Left renal pelvis (tissue), 4 donors: ENCODE results near the gene ZFP2. TPM values are rescaled to one million over a fixed set of nuclear protein-coding genes. Genes with fewer than 3 reads are reported as not detected.
"Not testable (repeated sequence)": the region's sequence is repeated elsewhere in the genome, so short reads cannot be mapped to it uniquely, and the experiment has no call there.

Experiments
- DNase-seq, 4 donors: peaks; one replicate each; pipeline ENCODE4 v3.0.0-alpha.2; 2013; ENCODE audit warnings: low read depth in 4 of 4, low spot score in 3 of 4
- polyA plus RNA-seq, 4 donors: library from polyadenylated mRNA; unstranded; fragments of 120-200 nt; gene quantifications; one replicate each; pipeline ENCODE4 v1.2.1, GENCODE V29; 2013; ENCODE audit not compliant: insufficient read length in 4 of 4

ZFP2 gene
- 1 to 10 TPM; 4.7 to 9.2 (median 8.0) TPM for polyA plus RNA-seq

DNA sequence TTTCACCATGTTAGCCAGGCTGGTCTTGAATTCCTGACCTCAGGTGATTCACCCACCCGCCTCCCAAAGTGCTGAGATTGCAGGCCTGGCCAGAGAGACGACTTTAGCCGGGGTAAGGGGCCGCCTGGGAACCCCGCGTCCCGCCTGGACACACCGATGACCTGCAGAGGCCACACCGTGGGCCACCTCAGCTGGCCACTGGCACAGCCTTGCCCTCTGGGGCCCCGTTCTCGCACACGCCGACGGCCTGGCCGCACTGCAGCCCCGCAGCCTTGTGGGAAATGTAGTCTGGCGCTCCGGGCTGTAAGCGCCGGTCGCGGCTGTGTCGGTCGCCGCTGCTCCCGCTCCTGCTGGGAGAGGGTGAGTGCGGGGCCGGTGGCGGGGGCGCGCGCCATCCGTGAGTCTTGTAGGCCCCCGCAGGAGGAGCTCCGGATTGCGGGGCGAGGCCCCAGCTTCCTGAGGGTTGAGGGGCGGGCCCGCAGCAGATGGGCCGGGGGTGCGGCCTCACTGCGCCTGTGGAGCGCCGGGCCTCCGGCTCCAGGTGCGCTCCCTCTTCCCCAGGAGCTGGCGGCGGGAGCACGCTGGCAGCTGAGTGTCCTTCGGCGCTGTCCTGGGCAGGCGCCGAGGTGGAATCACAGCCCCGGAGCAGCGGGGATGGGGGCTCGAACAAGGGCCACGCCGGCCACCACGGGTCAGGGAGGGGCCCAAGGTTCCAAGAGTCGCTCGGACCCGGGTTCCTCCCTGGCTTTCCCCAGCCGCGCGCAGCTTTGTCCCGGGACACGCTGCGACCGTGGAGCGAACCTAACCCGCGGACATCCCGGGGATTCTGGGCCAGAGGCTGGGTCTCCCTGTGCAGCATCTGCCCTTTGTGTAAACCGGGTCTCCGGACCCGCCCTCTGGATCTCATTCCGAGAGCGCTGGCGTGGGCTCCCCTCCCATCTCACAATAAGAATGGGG is at the start of gene ZFP2:
Gene ZFP2 (plus strand): TSS at position 299 of the 957 bp plus-strand sequence. CDS start 35,401 bp downstream, outside the sequence.
- DNase-seq: peak; percentile 33 to 58 (median 50)

DNA sequence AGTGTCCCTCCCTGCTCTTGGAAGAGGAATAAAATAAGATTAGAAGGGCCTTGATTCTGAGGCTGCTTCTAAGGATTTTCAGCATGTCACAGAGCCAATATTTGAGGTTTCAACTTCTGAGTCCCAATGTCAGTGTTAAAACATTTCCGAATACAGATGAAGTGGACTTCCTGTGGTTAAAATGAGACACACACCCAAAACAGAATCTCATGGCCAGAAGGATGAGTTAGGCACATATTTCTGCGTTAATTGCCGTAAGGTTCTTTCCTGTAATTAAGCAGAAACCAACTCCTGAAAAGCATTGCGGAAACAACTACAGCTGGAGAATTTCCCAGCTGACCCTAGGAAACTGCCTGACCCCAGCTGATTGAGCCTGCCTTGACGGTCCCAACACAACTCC is 46.4 kb upstream of the ZFP2 start:
- DNase-seq: no peak

DNA sequence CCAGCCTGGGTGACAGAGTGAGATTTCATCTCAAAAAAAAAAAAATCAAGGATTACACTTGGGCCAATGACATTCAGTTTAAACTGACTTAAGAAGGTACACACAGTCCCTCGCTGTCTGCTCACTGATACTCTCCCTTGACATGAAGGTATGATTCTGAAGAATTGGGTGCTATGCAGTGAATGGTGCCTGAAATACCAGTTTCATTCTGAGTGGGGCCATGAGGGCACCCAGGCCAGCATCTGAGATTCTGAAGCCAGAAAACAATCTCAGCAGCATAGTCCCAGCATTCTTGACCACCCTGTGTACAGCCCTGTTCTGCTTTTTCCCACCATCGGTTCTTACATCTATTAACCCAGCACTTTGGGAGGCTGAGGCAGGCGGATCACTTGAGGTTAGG is 43.8 kb upstream of the ZFP2 start:
- DNase-seq: no peak

DNA sequence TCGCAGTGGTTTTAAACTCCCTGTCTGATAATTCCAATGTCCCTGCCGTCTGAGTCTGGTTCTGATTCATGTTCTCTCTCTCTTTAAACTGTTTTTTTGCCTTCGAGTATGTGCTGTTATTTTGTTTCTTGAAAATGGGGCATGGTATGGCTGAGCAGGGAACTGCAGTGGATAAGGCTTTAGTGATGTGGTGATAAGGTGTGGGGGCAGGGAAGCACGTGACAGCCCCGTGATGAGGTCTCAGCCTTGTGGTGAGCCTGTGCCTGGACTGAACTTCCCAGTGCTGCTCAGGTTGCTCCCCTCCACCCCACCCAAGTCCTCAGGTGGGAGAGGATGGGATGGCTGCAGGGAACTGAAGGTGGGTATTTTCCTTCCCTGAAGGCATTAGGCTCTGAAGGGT is 41.4 kb upstream of the ZFP2 start:
- DNase-seq: no peak

DNA sequence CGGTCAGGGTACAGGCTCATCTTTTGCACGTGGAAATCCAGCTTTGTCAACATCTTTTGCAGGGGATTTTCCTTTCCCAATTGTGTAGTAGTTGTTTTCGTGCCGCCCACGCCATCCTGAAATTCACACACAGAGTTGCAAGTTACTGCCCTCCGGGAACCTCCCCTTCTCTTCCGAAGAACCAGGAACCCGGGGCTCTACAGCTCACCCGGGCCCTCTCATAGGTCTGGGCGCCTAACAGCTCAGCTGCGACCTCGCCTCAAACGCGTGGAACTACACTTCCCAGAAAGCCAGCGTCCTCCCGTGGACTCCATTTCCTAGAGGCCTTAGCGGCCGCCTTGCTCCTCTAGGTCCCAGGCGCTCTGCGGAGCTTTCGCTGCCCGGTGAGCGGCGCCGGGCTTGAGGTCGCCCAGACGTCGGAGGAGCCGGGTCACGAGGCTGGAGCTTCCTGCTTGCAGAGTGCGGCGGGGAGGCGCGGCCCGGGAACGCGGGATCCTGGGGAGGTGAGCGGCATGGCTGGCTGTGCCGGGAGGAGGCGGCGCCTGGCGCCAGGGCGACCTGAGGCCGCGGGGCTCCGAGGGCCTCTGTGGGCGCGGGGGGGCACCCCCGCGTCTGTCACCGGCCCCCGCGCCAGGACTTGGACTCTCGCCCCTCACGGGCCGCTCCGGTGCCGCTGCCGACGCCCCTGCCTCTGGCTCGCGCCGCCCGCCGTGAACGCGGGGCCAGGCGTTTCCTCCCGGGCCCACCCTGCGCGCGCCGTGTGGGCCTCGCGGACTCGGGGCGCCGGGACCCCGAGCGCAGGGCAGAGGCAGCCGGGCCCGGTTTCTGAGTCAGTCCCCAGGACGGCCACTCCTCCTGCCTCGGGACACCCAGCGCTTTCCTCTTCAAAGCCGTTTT is 35.8 kb upstream of the ZFP2 start, which contains the start of gene ZNF354B:
Gene ZNF354B (plus strand): TSS at position 329 of the 897 bp plus-strand sequence. CDS start 1,095 bp downstream, outside the sequence.
- DNase-seq: peak; percentile 77 to 84 (median 80)

DNA sequence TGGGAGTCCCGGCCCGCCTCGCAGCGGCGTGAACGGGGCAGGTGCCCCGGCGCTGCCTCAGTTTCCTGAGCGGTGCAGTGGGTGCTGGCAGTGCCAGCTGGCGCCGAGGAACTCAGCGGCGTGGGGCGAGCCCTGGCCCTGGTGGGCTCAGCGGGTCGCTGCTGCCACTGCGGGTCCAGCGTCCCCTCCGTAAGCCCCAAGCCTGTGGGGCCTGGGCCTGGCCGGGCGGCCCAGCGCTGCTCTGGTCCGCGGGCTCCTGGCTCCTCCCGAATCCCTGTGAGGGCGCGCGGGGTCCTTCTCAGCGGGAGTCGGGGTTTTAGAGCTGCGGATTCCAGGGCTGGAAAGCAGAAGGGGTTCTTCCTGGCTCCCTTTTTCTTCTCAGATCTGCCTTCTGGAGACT is 35.1 kb upstream of the ZFP2 start:
- not testable (repeated sequence) for DNase-seq

DNA sequence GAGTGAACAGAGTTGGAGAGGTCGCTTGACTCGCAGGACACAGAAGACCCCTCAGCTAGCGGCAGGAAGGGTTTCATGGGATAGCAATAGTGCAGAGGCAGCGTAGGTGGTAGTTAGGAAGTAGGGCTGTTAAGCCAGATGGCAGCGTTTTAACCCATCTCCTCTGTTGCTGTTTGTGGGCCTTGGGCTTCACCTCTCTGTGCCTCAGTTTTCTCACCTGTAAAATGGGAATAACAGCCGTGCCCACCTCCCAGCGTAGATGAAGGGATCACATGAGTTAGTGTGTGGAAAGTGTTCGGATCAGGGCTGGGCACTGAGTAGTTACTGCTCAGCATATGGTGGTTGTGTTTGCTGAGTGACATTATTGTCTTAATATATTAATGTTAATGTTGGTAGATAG is 34.1 kb upstream of the ZFP2 start:
- DNase-seq: no peak

DNA sequence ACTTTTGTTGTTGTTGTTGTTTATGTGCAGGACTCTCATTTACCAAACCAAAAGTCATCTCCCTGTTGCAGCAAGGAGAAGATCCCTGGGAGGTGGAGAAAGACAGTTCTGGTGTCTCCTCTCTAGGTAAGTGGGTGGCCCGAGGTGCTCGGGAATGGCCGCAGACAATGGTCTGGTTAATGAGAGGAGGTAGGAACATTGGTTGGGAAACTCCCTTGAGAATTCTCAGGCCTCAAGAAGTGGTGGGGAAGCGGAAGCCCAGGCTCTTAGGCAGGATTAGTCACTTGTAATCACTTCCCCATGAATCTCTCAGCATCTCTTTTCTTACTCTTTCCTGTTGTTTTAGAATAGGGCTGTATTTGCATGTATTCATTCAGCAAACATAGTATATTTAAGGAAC is 28.8 kb upstream of the ZFP2 start:
- DNase-seq: no peak

DNA sequence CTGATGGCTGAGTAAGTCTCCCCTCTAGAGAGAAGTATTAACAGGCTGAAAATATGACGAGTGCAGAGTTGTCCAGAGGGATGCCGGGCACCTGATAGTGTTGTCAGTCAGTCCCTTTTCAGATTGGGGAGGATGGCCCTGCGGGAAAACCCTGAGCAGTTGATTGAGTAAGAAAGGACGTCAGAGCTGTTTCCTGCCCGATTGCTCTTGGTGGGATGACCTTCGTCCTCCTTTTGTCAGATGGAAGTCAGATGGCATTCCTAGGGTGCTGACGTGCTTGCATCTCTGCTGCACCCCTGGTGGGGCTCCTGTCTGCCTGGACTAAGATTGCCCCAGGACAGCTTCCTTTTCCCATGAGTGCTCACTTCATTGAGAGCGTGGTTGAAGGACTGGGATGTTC is 26.1 kb upstream of the ZFP2 start:
- DNase-seq: no peak

DNA sequence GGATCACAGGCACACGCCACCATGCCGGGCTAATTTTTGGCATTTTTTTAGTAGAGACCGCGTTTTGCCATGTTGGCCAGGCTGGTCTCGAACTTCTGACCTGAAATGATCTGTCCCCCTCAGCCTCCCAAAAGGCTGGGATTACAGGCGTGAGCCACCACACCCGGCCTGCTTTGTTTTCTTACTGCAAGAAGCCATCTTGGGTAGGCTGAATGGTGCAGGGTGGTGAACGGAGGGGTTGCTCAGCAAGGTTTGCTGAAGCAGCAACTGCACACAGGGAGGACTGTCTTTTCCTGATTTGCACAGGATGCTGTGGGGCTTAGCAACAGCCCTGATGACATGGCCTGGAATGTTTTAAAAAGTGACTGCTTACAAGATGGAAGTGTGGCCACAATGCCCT is 25.3 kb upstream of the ZFP2 start:
- no peak for DNase-seq

DNA sequence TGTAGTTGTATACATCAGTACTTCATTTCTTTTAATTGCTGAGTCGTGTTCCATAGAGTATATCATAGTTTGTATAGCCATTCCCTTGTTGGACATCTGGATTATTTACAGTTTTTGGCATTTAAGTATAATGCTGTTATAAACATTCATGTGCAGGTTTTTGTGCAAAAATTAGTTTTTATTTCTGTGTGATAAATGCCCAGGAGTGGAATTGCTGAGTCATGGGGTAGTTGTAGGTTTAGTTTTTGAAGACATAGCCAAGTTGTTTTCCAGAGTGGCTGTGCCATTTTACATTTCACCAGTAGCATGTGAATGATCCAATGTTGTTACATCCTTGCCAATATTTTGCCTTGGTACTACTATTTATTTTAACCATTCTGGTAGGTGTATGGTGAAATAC is 23.4 kb upstream of the ZFP2 start:
- no peak for DNase-seq

DNA sequence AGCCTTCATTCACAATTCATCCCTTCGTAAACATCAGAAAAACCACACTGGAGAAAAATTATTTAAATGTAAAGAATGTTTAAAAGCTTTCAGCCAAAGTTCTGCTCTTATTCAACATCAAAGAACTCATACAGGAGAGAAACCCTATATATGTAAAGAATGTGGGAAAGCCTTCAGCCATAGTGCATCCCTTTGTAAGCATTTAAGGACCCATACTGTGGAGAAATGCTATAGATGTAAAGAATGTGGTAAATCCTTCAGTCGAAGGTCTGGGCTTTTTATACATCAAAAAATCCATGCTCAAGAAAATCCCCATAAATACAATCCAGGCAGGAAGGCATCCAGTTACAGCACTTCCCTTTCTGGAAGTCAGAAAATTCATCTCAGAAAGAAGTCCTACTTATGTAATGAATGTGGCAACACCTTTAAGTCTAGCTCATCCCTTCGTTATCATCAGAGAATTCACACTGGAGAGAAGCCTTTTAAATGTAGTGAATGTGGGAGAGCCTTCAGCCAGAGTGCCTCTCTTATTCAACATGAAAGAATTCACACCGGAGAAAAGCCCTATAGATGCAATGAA is 12.5 kb upstream of the ZFP2 start:
- DNase-seq: not testable (repeated sequence)

DNA sequence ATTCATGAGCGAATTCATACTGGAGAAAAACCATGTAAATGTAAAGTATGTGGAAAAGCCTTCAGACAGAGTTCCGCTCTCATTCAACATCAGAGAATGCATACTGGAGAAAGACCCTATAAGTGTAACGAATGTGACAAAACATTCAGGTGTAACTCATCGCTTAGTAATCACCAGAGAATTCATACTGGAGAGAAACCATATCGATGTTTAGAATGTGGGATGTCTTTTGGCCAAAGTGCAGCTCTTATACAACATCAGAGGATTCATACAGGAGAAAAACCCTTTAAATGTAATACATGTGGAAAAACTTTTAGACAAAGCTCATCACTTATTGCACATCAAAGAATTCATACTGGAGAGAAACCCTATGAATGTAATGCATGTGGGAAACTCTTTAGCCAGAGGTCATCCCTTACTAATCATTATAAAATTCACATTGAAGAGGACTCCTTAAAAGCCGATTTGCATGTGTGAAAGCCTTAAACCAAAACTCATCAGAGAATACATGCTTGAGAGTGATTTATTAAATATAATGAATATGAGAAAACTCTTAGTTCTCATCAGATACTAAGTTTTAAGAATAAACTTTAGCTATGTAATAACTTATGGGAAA is 11.8 kb upstream of the ZFP2 start:
- no peak for DNase-seq

DNA sequence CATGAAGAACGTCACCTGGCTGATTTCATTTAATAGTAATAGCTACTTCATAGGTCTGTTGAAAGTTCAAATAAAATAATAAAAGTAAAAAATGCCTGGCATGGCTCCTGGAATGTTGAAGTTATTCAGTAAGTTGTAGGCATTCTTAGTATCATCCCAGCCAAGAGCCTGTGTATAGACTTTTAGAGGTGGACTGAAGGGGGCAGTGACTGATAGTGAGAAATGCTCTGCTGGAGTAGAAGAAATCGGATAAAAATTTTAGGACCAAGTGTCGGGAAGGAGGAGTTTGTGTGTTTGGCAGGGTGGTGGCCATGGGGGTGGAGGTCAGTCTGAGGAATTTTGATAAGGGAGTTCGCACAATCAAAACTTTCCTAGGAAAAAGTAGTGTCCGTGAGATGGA is 3.6 kb downstream of the ZFP2 start:
- DNase-seq: no peak

DNA sequence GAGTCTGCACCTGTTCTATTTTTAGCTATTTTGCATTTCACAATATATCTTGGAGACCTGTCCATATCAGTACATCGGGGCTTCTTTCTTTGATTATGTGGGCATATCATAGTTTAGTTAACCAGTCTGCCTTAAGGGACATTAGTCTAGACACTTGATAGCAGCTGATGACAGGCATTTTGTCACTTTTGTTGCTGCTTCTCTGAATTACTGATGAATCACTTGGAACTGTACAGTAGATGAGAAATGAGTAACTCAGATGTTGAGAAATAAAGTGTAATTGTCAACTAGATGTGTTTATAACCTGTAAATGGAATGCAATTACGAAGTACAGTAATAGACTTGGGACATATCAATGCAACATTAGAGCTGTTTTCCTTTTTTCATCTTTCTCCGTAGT is 7.1 kb downstream of the ZFP2 start:
- no peak for DNase-seq

DNA sequence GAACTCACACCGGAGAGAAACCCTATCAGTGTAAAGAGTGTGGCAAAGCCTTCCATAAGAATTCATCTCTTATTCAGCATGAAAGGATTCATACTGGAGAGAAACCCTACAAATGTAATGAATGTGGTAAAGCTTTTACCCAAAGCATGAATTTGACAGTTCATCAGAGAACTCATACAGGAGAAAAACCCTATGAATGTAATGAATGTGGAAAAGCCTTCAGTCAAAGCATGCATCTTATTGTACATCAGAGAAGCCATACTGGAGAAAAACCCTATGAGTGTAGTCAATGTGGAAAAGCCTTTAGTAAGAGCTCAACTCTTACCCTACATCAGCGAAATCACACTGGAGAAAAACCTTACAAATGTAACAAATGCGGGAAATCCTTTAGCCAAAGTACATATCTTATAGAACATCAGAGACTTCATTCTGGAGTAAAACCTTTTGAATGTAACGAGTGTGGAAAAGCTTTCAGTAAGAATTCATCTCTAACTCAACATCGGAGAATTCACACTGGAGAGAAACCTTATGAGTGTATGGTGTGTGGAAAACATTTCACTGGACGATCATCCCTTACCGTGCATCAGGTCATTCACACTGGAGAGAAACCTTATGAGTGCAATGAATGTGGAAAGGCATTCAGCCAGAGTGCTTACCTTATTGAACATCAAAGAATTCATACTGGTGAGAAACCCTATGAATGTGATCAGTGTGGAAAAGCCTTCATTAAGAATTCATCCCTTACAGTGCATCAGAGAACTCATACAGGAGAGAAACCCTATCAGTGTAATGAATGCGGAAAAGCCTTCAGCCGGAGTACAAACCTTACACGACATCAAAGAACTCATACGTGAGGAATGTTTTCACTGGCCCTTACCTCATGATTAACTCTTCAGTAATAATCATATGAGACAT is 36.4 kb downstream of the ZFP2 start:
- no peak for DNase-seq

DNA sequence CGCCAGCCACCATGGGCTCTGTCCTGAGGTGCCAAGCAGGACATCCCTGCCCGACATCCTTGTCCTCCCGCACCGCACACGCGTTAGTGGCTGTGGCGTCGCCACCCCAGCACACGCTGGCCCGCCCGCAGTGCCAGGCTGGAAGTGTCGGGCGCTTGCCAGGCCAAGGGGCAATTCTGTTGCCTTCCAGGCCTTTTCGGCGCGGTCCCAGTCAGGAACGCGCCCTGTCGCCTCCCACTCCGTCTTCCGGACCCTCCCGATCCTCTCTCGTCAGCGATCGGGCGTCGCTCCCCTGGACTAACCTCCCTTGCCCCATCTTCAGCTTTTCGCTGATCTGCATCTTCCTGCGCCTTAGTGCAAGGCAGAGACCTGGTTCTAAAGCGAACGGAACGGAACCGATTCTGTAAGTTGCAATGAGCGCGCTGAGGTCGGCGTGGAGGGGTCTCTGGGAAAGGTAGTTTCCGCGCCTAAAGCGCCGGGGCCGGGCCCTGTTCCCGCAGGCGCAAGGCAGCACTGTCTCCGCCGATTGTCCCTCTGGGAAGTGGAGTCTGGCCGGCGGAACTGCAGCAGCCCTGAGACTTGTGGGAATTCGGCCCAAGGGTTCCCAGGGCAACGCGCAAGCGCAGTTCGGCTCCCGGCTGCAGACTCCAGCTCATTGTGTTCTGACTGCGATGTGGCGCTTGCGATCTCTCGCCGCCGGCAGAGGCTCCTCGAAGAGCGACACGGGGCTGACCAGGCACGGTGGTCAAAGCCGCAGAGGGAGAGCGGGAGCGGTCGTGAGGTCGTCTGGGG is 45.1 kb downstream of the ZFP2 start, which contains the start of gene ZNF454:
Gene ZNF454 (plus strand): TSS at position 630 of the 792 bp plus-strand sequence. CDS start 1,594 bp downstream, outside the sequence.
- DNase-seq: peak; percentile 91 to 94 (median 92)

DNA sequence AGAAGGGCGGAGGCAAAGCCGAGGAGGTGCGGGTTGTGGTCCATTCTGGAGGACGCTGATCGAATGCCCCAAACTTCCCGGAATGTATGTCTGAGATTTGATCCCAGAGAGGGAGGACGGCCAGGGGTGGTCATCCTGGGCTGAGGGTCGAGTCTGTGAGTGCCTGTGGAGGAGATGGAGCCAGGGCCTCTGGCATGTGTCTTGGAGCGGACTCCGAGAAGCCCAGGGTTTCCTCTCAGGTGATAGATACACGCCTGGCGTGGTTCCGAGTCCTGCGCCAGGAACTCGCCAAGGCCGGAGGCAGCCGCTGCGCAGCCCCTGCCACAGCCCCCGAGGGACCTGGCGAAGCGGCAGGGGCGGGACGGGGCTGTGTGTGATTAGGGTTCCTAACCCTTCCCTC is 45.6 kb downstream of the ZFP2 start:
- peak in 2 of 4 donors; percentile 27 to 36 for DNase-seq
